GM12875 (cell line): ENCODE results near the gene TMEM30B.

Source experiments
- H3K4me3 ChIP-seq: one replicate; pipeline ENCODE4 v1.5.1; 2011; ENCODE audit warnings: low read depth, low read length, control low read depth
- CTCF ChIP-seq: IDR thresholded peaks from 2 replicates; pipeline ENCODE4 v1.5.1; 2011; ENCODE audit warnings: low read depth, mild to moderate bottlenecking, control low read depth, inconsistent platforms, low read length, moderate library complexity, borderline replicate concordance; ENCODE audit not compliant: insufficient read depth

Gene TMEM30B

GRCh38 chr14:61257469-61258057 is 23.6 kb downstream of the TMEM30B start:
- TF ChIP-seq CTCF = no peak
- no peak overlapping the region for H3K4me3 ChIP-seq

GRCh38 chr14:61256826-61257468 is 24.2 kb downstream of the TMEM30B start:
- H3K4me3 ChIP-seq = no peak overlapping the region
- TF ChIP-seq CTCF = no peak

- TF ChIP-seq CTCF = no peak
- no peak overlapping the region for H3K4me3 ChIP-seq
Measured at GRCh38 chr14:61255968-61256367, 25.2 kb downstream of the TMEM30B start.

- no peak for TF ChIP-seq CTCF
- H3K4me3 ChIP-seq = no peak overlapping the region
Measured at GRCh38 chr14:61254808-61255526, 26.2 kb downstream of the TMEM30B start.

GRCh38 chr14:61253064-61253738 is 27.9 kb downstream of the TMEM30B start:
- no peak for TF ChIP-seq CTCF

GRCh38 chr14:61252369-61253063 is 28.6 kb downstream of the TMEM30B start:
- TF ChIP-seq CTCF = peak; percentile 75
- H3K4me3 ChIP-seq = no peak overlapping the region

More at GRCh38 chr14:61253064-61253738, 27.9 kb downstream of the TMEM30B start:
- no peak overlapping the region for H3K4me3 ChIP-seq
